Measurements from ENCODE around the gene SSBP4.

DNA sequence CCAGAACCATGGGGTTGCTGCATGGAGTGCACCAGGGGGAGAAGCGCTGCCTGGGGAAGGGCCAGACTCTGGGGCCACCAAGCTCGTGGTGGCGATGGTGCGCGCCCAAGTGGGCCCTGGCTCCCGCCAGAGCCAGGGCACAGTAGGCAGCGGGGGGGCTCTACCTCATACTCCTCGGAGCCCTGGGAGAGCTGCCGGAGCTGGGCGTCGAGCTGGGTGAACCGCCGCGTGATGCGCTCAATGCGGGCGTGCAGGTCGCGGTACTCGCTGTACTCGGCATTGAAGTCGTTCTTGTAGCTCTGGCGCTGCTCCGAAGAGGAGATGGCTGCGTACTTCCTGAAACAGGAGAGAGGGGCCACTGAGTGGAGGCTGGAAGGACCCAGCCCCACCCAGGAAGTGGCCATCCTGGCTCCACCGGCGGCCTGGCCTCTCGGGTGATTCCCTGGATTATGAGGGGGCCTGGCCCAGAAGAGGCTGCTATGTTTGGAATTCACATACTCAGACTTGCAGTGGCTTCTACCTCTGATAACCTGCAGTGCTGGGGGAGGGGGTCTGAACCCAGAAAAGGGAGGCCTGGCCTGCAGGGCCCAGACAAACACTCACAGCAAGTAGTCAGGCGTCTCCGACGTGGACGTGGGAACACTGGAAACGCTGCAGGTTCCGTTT lies 27.1 kb downstream of the SSBP4 start:
- no peak for TF ChIP-seq POLR2A (IDR thresholded peaks at IDR 0.05)
- TF ChIP-seq, protein P1, sequence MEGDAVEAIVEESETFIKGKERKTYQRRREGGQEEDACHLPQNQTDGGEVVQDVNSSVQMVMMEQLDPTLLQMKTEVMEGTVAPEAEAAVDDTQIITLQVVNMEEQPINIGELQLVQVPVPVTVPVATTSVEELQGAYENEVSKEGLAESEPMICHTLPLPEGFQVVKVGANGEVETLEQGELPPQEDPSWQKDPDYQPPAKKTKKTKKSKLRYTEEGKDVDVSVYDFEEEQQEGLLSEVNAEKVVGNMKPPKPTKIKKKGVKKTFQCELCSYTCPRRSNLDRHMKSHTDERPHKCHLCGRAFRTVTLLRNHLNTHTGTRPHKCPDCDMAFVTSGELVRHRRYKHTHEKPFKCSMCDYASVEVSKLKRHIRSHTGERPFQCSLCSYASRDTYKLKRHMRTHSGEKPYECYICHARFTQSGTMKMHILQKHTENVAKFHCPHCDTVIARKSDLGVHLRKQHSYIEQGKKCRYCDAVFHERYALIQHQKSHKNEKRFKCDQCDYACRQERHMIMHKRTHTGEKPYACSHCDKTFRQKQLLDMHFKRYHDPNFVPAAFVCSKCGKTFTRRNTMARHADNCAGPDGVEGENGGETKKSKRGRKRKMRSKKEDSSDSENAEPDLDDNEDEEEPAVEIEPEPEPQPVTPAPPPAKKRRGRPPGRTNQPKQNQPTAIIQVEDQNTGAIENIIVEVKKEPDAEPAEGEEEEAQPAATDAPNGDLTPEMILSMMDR (IDR thresholded peaks at IDR 0.05) = no peak
